NCI-H2227 (cell line): ENCODE results near the gene ZNF627.
A peak's percentile ranks its signal among the peaks of the same experiment; 100 is the strongest.
"Not testable (repeated sequence)": the region's sequence is repeated elsewhere in the genome, so short reads cannot be mapped to it uniquely, and the experiment has no call there.

ENCODE experiments used
- DNase-seq: peaks from one replicate; lab custom pipeline; 2025; ENCODE audit not compliant: unreplicated experiment; lab: John Stamatoyannopoulos, UW

The ZNF627 gene

GRCh38 chr19:11573763-11574162 lies 23.5 kb upstream of the ZNF627 start:
- not testable (repeated sequence) for DNase-seq

DNA sequence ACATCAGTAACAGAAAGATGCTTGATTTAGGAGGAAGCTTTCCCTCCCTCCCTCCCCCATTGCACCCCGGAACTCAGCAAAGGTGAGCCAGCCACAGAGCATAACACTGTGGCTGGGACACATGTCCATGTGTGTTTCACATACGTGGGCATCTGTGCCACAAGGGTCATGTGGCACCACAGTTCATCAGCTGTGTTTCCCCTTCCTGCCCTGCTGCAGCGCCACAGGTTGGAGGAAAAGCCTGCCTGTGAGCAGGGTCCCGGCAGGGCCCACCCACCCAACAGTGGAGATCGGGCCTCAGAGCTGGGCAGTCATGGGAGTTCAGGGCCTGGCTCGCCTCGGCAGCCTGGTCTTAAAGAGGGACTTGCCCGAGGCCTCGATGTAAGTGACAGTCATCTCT lies 22.6 kb upstream of the ZNF627 start:
- DNase-seq: no peak

GRCh38 chr19:11576227-11576626 lies 21.1 kb upstream of the ZNF627 start:
- DNase-seq: no peak

- DNase-seq: no peak
Observed at GRCh38 chr19:11577451-11578257, 19.6 kb upstream of the ZNF627 start, which contains the start of gene ACP5. Gene ACP5 (minus strand): TSS chr19:11577645. CDS start chr19:11577317, 328 bp downstream.

GRCh38 chr19:11578258-11579142 lies 18.8 kb upstream of the ZNF627 start:
- peak; percentile 5 for DNase-seq

DNA sequence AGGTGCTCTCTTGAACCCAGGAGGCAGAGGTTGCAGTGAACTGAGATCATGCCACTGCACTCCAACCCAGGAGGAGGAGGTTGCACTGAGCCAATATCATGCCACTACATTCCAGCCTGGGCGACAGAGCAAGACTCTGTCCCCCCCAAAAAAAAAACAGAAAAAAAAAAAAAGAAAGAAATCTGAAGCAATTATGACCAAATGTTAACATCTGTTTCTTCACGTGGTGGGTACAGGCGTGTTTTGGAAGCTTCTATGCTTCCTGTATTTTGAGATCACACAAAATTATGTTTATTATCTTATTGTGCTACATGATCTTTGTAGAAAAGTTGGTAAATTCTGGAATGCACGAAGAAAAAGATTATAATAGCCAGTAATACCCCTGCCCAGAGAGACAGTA lies 17.2 kb upstream of the ZNF627 start:
- DNase-seq: no peak

GRCh38 chr19:11581740-11582139 lies 15.5 kb upstream of the ZNF627 start:
- peak; percentile 15 for DNase-seq

DNA sequence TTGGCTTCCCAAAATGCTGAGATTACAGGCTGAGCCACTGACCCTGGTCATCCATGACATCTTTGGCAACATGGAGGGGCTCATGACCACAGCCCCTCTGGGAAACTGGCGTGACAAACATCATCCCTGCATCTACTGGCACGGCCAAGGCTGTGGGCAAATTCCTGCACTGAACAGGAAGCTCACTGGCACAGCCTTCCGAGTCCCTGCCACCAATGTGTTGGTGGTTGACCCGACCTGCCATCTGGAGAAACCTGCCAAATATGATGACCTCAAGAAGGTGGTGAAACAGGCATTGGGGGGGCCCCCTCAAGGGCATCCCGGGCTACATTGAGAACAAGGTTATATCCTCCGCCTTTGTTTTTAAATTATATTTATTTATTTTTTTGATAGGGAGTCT lies 11.0 kb upstream of the ZNF627 start:
- no peak for DNase-seq

DNA sequence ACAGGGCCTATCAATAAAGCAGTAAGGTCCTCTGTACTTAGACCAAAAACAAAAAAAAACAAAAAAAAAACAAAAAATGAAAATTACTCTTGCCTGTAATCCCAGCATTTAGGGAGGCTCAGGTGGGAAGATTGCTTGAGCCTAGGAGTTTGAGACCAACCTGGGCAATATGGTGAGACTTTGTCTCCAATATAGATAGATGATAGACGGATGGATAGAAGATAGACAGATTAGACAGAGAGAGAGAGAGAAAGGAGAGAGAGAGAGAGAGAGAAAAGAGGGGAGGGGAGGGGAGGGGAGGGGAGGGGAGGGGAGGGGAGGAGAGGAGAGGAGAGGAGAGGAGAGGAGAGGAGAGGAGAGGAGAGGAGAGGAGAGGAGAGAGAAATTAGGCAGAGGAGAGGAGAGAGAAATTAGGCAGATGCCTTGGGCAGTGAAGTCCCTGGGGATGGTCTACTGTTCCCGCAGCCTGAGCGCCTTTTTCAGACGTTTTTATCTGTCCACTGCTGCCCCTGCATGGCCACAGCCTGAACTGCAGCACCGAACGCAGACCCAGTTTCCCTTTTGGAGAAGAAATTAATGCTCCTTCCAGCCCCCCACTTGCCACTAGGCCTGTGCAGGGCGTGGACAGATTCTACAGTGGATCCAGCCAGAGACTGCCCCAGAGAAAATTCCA lies 9.8 kb upstream of the ZNF627 start:
- peak; percentile 63 for DNase-seq

DNA sequence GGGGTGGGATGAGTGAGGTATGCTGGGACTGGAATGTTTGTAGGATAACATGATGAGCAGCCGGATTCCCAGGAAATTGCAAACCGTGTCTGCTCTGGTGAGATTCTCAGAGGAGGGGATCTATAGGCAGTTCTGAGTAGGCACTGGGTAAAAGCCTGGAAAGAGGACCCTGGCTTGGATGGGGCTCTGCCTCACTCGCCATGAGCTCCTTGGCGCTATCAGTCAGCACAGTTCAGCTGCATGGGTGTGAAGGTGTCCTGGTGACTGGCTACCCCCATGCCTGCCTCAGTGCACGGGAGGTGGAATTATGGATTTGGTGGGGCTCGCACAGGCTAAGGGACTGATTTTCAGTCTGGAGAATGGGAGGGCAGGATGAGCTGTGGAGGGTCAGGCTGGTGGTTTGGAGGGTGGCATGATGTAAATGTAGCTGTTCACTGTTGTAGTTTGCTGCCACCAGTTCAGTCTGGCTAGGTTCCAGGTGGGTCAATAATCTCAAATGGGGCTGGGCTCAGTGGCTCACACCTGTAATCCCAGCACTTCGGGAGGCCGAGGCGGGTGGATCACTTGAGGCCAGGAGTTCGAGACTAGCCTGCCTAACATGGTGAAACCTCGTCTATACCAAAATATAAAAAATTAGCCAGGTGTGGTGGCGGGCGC lies 9.2 kb upstream of the ZNF627 start:
- DNase-seq: no peak

- DNase-seq: no peak
Observed at GRCh38 chr19:11594084-11594483, 3.2 kb upstream of the ZNF627 start.

DNA sequence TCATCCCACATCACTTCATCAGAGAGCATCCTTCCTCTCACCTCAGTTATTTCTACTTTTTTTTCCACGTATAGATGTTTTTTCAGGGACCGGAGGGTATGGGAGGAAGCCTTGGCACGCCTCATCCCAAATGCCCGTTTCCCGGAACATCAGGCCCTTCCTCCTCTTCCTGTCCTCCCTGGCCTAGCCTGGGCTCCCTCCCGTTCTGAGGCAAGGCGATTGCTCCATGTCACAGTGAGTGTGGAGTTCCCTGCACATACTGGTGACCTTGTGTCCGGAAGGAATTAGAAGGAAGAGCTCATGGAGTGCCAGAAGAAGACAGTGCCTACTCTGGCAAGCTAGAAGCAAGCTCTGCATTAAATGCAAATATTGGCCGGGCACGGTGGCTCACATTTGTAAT lies 1.1 kb upstream of the ZNF627 start:
- no peak for DNase-seq

GRCh38 chr19:11598103-11598483 lies 810 bp downstream of the ZNF627 start:
- peak; percentile 31 for DNase-seq

DNA sequence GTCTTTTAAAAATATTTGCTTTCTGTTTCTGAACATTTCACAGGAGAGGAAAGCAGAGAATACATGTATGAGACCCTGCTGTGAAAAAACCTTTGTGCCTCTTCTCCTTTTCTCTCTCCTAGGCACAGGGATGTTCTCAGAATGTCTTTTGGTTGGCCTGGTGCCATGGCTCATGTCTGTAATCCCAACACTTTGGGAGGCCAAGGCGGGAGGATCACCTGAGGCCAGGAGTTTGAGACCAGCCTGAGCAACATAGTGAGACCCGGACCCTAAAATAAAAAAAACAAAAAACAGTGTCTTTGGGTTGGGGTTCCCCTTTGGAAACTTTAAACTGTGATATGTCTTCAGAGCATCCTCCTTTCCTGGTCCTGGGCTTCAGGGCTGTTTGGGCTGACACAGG lies 1.5 kb downstream of the ZNF627 start:
- no peak for DNase-seq

DNA sequence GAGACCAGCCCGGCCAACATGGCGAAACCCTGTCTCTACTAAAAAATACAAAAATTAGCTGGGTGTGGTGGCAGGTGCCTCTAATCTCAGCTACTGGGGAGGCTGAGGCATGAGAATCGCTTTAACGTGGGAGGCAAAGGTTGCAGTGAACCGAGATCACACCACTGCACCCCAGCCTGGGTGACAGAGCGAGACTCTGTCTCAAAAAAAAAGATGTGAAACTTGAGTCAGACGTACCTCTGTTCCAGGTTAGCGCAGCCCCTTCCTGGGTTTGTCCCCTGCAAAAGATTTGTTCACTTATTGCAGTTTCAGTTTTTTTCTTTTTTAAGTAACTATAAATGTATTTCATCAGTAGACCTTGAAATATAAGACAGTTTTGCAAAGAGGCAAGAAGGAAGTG lies 2.4 kb downstream of the ZNF627 start:
- DNase-seq: not testable (repeated sequence)

GRCh38 chr19:11606484-11606883 lies 9.2 kb downstream of the ZNF627 start:
- no peak for DNase-seq

- no peak for DNase-seq
Observed at GRCh38 chr19:11611730-11612129, 14.4 kb downstream of the ZNF627 start.

DNA sequence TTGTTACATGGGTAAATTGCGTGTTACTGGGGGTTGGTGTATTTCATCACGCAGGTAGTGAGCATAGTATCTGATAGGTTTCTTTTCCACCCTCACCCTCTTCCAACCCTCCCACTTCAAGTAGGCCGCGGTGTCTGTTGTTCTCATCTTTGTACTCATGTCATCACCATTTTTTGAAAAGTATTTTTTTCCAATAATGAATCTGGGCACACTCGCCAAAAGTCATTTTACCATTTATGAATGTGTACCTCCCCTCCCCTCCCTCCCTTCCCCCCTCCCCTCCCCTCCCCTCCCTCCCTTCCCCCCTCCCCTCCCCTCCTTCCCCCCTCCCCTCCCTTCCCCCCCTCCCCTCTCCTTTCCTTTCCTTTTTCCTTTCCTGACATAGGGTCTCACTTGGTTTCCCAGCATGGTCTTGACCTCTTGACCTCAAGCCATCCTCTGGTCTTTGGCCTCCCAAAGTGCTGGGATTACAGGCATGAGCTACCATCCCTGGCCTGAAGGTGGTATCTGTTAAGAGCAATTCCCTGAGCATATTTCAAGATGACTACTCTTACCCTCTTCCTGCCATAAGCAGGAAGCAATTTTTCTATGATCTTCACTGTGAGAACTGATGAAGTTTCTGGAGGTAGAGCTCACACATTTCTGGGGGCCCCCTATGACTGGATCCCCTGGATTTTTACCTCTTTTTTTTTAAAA lies 15.7 kb downstream of the ZNF627 start:
- DNase-seq: no peak

GRCh38 chr19:11617180-11618062 lies 20.1 kb downstream of the ZNF627 start:
- no peak for DNase-seq
